NCI-H2171 (cell line): ENCODE results near the gene LRP8.

Source experiments
- DNase-seq: peaks from one replicate; lab custom pipeline; 2025; lab: John Stamatoyannopoulos, UW

Gene LRP8

GRCh38 chr1:53258216-53258615 is 69.7 kb downstream of the LRP8 start:
- DNase-seq: no peak

GRCh38 chr1:53257454-53258081 is 70.3 kb downstream of the LRP8 start:
- no peak for DNase-seq

- no peak for DNase-seq
These were observed 71.1 kb downstream of the LRP8 start for GRCh38 chr1:53256511-53257453.

DNA sequence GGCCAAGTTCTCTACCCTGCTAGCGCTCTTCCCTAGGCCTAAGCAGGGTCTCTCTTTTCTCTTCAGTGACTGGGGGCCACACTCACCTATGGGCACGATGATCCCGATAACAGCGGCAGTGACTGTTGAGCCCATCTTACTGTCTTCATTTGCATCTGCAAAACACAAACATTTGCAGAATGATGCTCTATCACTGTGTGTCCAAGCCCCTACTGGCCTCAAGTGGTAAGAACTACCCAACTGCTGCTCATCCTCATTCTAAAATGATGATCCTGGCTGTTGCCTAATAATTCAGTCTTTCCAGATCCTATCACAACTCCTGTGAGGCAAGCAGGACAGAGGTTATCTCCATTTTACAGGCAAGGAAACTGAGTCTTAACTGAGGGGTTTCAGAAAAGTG is 72.8 kb downstream of the LRP8 start:
- DNase-seq: no peak

DNA sequence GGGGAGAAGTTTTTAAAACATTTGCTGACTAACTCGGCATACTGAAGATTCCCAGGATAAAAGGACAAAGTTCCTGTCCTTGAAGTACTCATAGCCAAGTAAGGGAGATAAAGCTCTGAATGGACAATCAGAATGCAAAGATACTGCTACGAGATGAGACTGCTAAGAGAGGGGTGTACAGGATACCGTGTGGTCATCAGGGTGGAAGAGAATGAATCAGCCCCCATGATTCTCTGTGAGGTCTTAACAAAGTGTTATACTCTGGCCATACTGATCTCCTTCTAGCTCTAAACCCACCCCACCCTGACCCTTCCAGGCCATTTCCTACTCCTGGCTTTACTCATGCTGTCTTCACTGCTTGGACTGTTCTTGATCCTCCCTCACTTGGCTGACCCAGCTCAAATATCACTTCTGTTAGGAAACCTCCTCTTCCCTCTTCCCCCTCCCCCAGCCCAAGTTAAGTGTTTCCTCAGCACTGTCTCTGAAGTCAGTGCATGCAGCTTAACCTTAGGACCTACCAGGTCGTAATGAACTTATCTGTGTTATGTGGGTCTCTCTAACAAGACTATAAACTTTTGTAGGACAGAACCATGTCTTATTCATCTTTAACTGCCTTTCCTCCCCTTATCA is 73.7 kb downstream of the LRP8 start:
- no peak for DNase-seq

DNA sequence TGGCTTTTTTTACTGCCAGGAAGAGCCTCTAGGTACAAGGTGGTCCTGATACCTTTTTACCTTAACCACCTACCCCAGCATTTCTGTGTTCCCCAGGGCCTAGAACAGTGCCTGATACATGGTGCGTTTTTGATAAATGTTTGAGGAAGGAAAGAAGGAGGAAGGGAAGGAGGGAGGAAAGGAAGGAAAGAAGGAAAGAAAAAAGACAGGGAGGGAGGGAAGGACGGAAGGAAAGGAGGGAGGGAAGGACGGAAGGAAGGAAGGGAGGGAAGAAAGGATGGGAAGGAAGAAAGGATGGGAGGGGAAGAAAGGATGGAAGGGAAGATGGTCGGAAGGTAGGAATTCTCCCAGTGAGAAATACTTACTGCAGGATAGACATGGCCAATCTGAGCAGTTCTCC is 77.5 kb downstream of the LRP8 start:
- no peak for DNase-seq

- peak; percentile 95 for DNase-seq
These were observed 78.2 kb downstream of the LRP8 start for GRCh38 chr1:53249706-53250105.

DNA sequence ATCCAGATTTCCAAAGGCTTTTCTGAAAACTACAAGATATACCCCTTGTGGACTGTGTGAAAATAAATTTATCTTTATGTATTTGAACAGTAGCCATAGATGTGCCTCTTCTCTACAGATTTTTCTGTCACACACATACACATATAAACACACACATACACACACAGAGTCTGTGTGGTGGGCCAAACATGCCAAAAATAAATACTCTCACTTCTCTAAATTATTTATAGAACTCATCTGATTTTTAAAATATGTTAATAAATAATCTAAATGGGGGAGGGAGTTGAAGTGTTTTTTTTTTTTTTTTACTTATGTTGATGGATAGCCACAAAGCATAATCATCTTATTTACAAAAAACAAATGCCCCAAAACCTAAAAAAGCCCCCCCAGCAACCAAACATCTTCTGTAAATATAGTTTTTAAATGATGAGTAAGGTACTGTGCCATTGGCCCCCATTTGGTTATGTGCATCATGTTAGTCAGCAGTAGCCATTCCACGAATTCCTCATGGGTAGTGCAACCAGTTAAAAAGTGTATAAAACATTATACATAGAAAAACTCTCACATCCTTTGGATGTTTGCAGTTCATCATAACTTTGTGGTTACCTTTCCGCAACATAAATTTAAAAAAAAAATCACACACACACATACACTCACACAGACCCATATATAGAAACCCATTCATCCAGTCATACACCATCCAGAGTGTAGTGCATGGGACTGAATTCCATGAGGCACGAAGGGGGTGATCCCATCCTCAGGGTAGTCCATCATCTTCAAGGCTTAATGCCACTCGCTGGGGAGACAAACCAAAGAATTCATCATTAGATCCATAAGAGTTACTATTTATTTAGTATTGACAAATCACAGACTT is 81.4 kb downstream of the LRP8 start:
- DNase-seq: no peak

DNA sequence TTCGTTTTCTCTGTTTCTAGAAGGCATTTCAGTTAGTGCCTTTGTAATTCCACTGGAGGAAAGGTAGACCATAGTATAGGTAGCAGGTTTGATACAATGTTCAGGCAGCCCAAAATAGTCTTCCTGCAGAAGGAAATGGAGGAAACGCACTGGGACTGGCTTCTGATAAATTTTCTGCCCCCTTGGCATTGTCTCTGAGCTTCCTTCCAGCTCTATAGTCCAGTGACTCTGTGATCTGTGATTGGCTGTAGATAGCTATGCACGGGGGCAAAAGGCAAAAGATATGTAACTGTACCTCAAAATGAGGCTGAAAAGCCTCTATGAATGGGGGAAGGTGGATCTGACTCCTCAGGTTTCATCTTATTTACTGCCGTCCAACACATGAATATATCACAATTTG is 83.7 kb downstream of the LRP8 start:
- no peak for DNase-seq

DNA sequence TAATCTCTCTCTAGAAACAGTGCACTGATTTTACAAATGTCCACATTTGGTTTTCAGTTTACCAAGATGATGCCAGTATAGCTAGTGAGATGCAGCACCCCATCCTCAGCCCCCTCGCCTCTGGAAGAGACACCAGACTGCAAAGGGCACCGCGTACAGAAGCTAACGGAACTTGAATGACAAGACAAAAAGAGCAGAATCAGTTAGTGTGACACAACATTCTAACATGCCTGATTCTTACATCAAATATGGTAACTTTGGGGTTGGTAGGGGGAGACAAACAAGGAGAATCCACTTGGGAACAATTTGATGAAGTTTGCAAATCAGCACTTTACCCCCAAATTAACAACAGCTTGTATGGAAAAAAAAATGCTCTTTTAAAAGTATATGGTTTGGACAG is 85.5 kb downstream of the LRP8 start:
- no peak for DNase-seq

DNA sequence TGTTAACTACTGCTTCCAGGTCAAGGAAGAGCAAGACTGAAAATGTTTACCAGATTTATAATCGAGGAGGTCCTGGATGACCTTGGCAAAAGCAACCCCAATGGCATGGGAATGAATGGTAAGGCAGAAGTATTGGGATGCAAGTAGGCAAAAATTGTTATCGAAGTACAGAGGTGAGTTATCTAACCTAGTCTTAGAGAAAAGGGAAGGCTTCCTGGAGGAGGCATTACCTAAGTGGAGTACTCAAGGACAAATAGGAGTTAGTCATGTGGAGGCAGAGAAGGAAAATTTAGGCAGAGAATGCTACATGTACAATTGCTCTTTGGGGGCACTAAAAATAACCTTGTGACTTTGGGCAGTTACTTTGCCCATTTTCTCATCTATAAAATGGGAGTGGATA is 86.0 kb downstream of the LRP8 start:
- DNase-seq: no peak

DNA sequence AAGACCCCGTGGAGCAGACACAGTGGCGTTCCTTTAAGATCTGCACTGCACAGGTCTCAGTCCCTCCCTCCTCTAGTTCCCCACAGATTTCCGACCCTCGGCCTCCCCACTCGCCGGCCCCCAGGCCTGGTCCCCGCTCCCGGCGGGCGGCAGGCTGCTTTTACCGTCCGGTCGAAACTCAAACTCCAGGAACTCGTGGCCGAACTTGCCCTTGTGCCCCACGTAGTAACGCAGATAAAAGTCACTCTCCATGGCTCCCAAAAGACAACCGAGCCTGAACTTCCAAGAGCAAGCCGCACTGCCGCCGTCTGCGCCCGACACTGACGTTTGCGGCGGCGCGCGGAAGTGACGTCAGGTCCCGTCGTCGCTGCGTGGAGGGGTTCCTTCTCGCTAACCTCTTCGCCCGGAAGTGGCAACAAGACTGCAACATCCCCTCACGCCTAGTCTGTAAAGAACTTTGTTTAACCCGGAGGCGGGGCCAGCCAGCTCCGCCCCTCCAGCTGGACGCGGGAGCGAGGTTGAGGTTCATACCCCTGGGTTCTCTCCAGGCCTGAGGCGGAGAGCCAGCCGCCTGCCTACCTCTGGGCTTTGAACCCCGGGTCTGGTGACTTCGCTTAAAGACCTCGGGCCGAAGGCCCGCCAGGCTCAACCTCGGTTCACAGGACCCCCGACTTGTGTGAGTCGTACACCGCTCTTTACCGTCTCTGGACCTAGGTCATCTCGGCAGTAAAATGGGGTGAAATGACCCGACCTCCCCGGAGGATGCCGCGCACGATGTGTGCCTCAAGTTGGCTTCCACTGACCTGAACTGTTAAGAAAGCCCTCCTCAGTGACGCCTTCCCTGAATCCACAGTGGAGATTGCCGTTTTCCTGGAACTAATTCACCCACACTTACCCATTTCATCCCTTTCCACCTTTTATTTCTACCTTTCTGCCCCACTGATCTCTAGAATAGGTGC is 89.4 kb downstream of the LRP8 start, which contains the start of gene MAGOH:
MAGOH (minus strand) TSS at position 322 of the 959 bp plus-strand sequence; CDS start at position 252, 70 bp downstream.
- peak; percentile 94 for DNase-seq

DNA sequence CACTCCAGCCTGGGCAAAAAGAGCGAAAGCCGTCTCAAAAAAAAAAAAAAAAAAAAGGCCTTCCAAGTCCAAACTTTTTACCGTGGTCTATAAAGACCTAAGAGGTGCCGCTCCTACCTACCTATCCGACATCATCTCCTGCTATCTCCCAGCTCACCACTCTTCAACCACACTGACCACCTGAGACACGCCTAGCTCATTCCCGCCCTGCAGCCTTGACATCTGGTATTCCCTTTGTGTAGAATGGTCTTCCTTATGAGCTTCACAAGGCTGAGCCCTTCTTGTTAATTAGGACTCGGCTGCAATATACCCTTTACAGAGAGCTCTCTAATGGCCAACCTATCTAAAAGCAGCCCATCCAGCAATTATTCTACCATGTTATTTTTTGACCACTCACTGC is 90.2 kb downstream of the LRP8 start:
- no peak for DNase-seq

DNA sequence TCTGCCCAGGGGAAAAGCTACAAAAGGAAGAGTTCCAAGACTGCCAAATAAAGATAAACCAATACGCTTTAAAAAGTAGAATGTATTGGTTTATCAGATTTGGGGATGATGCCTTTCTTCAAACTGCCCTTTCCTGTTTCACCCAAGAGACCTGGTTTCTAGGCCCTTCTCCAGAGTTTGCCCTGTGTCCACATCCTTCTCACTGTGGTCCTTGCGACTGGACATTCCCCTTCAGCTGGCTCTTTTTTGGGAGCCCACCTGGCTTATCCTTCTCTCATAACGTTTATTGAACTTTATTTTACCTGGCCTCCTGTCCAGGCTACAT is 106.9 kb downstream of the LRP8 start:
- no peak for DNase-seq

GRCh38 chr1:53220171-53220961 is 107.5 kb downstream of the LRP8 start, which contains the start of gene CZIB:
CZIB (minus strand) TSS chr1:53220634; CDS start chr1:53220575, 59 bp downstream.
- peak; percentile 92 for DNase-seq

GRCh38 chr1:53219711-53220110 is 108.2 kb downstream of the LRP8 start:
- no peak for DNase-seq

GRCh38 chr1:53218201-53218600 is 109.7 kb downstream of the LRP8 start:
- DNase-seq: no peak

GRCh38 chr1:53214376-53214940 is 113.4 kb downstream of the LRP8 start:
- DNase-seq: no peak

DNA sequence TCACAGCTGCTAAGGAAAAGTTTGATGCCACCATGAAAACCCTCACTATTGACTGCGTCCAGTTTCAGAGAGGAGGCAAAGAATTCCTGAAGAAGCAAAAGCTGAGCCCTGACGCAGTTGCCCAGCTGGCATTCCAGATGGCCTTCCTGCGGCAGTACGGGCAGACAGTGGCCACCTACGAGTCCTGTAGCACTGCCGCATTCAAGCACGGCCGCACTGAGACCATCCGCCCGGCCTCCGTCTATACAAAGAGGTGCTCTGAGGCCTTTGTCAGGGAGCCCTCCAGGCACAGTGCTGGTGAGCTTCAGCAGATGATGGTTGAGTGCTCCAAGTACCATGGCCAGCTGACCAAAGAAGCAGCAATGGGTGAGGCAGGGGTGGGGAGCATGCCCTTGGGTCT is 116.9 kb downstream of the LRP8 start:
- DNase-seq: no peak

DNA sequence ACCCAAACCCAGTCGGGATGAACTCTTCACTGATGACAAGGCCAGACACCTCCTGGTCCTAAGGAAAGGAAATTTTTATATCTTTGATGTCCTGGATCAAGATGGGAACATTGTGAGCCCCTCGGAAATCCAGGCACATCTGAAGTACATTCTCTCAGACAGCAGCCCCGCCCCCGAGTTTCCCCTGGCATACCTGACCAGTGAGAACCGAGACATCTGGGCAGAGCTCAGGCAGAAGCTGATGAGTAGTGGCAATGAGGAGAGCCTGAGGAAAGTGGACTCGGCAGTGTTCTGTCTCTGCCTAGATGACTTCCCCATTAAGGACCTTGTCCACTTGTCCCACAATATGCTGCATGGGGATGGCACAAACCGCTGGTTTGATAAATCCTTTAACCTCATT is 117.5 kb downstream of the LRP8 start:
- no peak for DNase-seq
